ENCODE results near the gene CAPRIN1. TPM values are rescaled to one million over a fixed set of nuclear protein-coding genes. Genes with fewer than 3 reads are reported as not detected.

Gene CAPRIN1
- total and polyA plus RNA-seq, 2 experiments from 2014 or later = 119 to 365 TPM

DNA sequence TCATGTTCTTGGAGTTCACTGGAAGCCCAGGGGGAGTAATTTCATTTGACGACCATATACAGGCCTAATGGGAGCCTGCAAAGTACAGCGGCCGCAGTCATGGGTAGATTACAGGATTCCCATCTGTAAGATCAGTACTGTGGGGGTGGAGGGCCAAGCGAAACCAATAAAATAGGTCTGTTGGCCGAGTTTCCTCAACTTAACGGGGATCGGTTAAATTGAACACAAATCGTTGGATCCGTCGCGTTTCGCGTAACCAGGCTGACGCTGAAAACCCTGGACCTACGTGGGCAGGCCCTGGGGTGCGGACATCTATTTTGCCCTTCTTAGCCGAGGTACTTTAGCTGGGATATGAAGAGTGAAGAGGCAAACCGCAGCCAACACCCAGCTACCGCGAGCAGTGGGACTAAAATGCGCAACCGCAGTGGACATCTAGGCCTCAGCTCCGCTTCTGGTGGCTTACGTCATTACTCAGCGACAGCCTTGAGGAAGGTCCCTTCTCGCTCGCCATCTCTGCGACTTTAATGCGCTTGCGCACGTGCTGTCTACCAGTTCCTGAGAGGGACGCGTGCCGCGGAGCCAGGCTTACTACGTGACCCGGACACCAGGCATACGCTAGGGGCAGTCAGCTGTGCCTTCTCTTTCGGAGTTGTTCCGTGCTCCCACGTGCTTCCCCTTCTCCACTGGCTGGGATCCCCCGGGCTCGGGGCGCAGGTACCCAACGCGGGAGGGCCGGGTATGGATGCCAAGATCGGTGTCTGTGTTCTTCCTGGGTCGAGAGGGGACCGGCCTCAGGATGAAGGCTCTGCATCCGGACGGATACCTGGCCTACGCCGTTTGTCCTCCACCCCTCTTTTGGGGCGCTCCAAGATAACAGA lies 53.8 kb downstream of the CAPRIN1 start, which contains the start of gene NAT10:
Gene NAT10, plus strand, starts transcription at position 551 of the 878 bp plus-strand sequence. CDS start 2,597 bp downstream, outside the sequence.
- no peaks in the 10 kb centered on the region for H3K9me2 ChIP-seq (ENCODE audit: insufficient read depth)
- H3K4me2 ChIP-seq = peak within 1 kb of the TSS; percentile 92
- peak within 1 kb of the TSS; percentile 77 for H3K4me3 ChIP-seq
- 0 out of 2 replicates have a peak, but pooled peaks cover 5% of the 10 kb centered on the region for H3K4me1 ChIP-seq (ENCODE audit: insufficient read depth)
- peak within 1 kb of the TSS; percentile 63 for H2AFZ ChIP-seq
- H3K36me3 ChIP-seq (ENCODE audit: insufficient read depth) = peaks cover 34% of the 10 kb centered on the region; the same call in 1 of the 2 replicates
- H3K27me3 ChIP-seq (ENCODE audit: insufficient read depth) = no peaks in the 10 kb centered on the region
- DNase-seq (ENCODE audit: low spot score) = peak; percentile 99
- H3K4me1 Mint-ChIP-seq = peaks cover 7% of the 10 kb centered on the region; the same call in 2 of the 3 replicates
- peaks cover 27% of the 10 kb centered on the region for H3F3A ChIP-seq (replicated peaks; ENCODE audit: low read depth)
- peaks cover 30% of the 10 kb centered on the region for H3K36me3 Mint-ChIP-seq (ENCODE audit: low read depth)
- H3K27me3 Mint-ChIP-seq (ENCODE audit: insufficient read depth, low read depth, poor library complexity) = peaks cover 24% of the 10 kb centered on the region
- H3K79me2 ChIP-seq (replicated peaks; ENCODE audit: insufficient read depth) = peaks cover 31% of the 10 kb centered on the region
- ATAC-seq = peak; percentile 88
- peak; percentile 98 for TF ChIP-seq CREB1 (CRISPR knock-in tag; IDR thresholded peaks at IDR 0.05; ENCODE audit: low read depth)
- TF ChIP-seq ETS1 (IDR thresholded peaks at IDR 0.05) = peak; percentile 82
- no peak for TF ChIP-seq ZNF114 (CRISPR knock-in tag; IDR thresholded peaks at IDR 0.05)
- TF ChIP-seq POLR2AphosphoS5 (IDR thresholded peaks at IDR 0.05; ENCODE audit: low read depth) = peak; percentile 93
- H3K4me3 Mint-ChIP-seq = peak within 1 kb of the TSS; percentile 95
- peak within 1 kb of the TSS; percentile 97 for H3K27ac ChIP-seq (ENCODE audit: low read depth)
- H3K27ac Mint-ChIP-seq = peak within 1 kb of the TSS; percentile 99
- peaks cover 6% of the 10 kb centered on the region; the same call in 2 of the 3 replicates for H3K9me3 Mint-ChIP-seq
- peaks cover 9% of the 10 kb centered on the region for H4K20me1 ChIP-seq (replicated peaks; ENCODE audit: insufficient read depth)

- peaks cover 7% of the 10 kb centered on the region; the same call in 2 of the 3 replicates for H3K4me1 Mint-ChIP-seq
- Histone ChIP-seq H3K27me3 (ENCODE audit: insufficient read depth) (no peaks in the 10 kb centered on the region), H3K27ac (ENCODE audit: low read depth) (peak overlapping the region; percentile 78), H3K4me1 (ENCODE audit: insufficient read depth) (0 out of 2 replicates have a peak, but pooled peaks cover 5% of the 10 kb centered on the region), H3K36me3 (ENCODE audit: insufficient read depth) (peaks cover 33% of the 10 kb centered on the region), H3F3A (replicated peaks; ENCODE audit: low read depth) (peaks cover 23% of the 10 kb centered on the region), H3K9me2 (ENCODE audit: insufficient read depth) (no peaks in the 10 kb centered on the region), H4K20me1 (replicated peaks; ENCODE audit: insufficient read depth) (peaks cover 9% of the 10 kb centered on the region), H3K4me3 (peak overlapping the region; percentile 77), H2AFZ (peak overlapping the region; percentile 63), H3K79me2 (replicated peaks; ENCODE audit: insufficient read depth) (peaks cover 31% of the 10 kb centered on the region), H3K4me2 (peak overlapping the region; percentile 92)
- TF ChIP-seq JUNB (IDR thresholded peaks at IDR 0.05; ENCODE audit: unreplicated experiment) = no peak
- TF ChIP-seq CTCF (conservative IDR thresholded peaks at IDR 0.05; ENCODE audit: low read depth in 2 of 2) = no peak
- TF ChIP-seq NANOG (IDR thresholded peaks at IDR 0.05; ENCODE audit: borderline replicate concordance) = no peak
- TF ChIP-seq ZNF114 (CRISPR knock-in tag; IDR thresholded peaks at IDR 0.05) = no peak
- no peak for TF ChIP-seq REST (IDR thresholded peaks at IDR 0.05; ENCODE audit: unreplicated experiment)
- TF ChIP-seq ETS1 (IDR thresholded peaks at IDR 0.05) = no peak
- H3K27ac Mint-ChIP-seq = peak overlapping the region; percentile 99
- peak overlapping the region; percentile 95 for H3K4me3 Mint-ChIP-seq
- DNase-seq (ENCODE audit: low spot score) (no peak), ATAC-seq (no peak)
- H3K36me3 Mint-ChIP-seq (ENCODE audit: low read depth) = peaks cover 32% of the 10 kb centered on the region
- H3K9me3 Mint-ChIP-seq = peaks cover 6% of the 10 kb centered on the region; the same call in 2 of the 3 replicates
- H3K27me3 Mint-ChIP-seq (ENCODE audit: insufficient read depth, low read depth, poor library complexity) = peaks cover 24% of the 10 kb centered on the region
These were observed 54.5 kb downstream of the CAPRIN1 start for GRCh38 chr11:34105957-34106504.

Data from GM23338 (cell line).